ENCODE data around the gene ZNF221.
"Not testable (repeated sequence)": the region's sequence is repeated elsewhere in the genome, so short reads cannot be mapped to it uniquely, and the experiment has no call there.

Gene ZNF221

GRCh38 chr19:43950834-43951645 is at the start of gene ZNF221:
Gene ZNF221, plus strand, starts transcription at chr19:43951228. Its CDS starts 11,499 bp downstream, at chr19:43962727.
- peak; percentile 85 for DNase-seq (ENCODE audit: low spot score)

- peak; percentile 81 for DNase-seq (ENCODE audit: low spot score)
Observed at GRCh38 chr19:43901395-43902390, 49.3 kb upstream of the ZNF221 start.

GRCh38 chr19:43902399-43902798 is 48.6 kb upstream of the ZNF221 start:
- no peak for DNase-seq (ENCODE audit: low spot score)

GRCh38 chr19:43905897-43906296 is 45.1 kb upstream of the ZNF221 start:
- DNase-seq (ENCODE audit: low spot score) = no peak

GRCh38 chr19:43906774-43907173 is 44.3 kb upstream of the ZNF221 start:
- DNase-seq (ENCODE audit: low spot score) = no peak

- DNase-seq (ENCODE audit: low spot score) = no peak
Observed at GRCh38 chr19:43908659-43909058, 42.4 kb upstream of the ZNF221 start.

GRCh38 chr19:43910884-43911283 is 40.1 kb upstream of the ZNF221 start:
- no peak for DNase-seq (ENCODE audit: low spot score)

- DNase-seq (ENCODE audit: low spot score) = no peak
Observed at GRCh38 chr19:43913383-43913782, 37.6 kb upstream of the ZNF221 start.

GRCh38 chr19:43914051-43914450 is 37.0 kb upstream of the ZNF221 start:
- DNase-seq (ENCODE audit: low spot score) = no peak

GRCh38 chr19:43923875-43924274 is 27.2 kb upstream of the ZNF221 start:
- no peak for DNase-seq (ENCODE audit: low spot score)

- no peak for DNase-seq (ENCODE audit: low spot score)
Observed at GRCh38 chr19:43928820-43929219, 22.2 kb upstream of the ZNF221 start.

GRCh38 chr19:43934055-43934984 is 16.7 kb upstream of the ZNF221 start:
- DNase-seq (ENCODE audit: low spot score) = no peak

GRCh38 chr19:43934985-43935708 is 15.9 kb upstream of the ZNF221 start, which contains the start of gene ZNF45:
Gene ZNF45, minus strand, starts transcription at chr19:43935282. Its CDS starts 13,097 bp downstream, at chr19:43922185.
- DNase-seq (ENCODE audit: low spot score) = peak; percentile 77

GRCh38 chr19:43936188-43936587 is 14.8 kb upstream of the ZNF221 start:
- DNase-seq (ENCODE audit: low spot score) = no peak

- no peak for DNase-seq (ENCODE audit: low spot score)
Observed at GRCh38 chr19:43939557-43940260, 11.3 kb upstream of the ZNF221 start.

- DNase-seq (ENCODE audit: low spot score) = no peak
Observed at GRCh38 chr19:43940719-43941118, 10.3 kb upstream of the ZNF221 start.

GRCh38 chr19:43941209-43941608 is 9.8 kb upstream of the ZNF221 start:
- no peak for DNase-seq (ENCODE audit: low spot score)

GRCh38 chr19:43947412-43947811 is 3.6 kb upstream of the ZNF221 start:
- DNase-seq (ENCODE audit: low spot score) = not testable (repeated sequence)

- DNase-seq (ENCODE audit: low spot score) = not testable (repeated sequence)
Observed at GRCh38 chr19:43949803-43950202, 1.2 kb upstream of the ZNF221 start.

GRCh38 chr19:43956827-43957226 is 5.8 kb downstream of the ZNF221 start:
- DNase-seq (ENCODE audit: low spot score) = no peak
